Kidney epithelial cell (primary cell): ENCODE results near the gene LINC00237. TPM values are rescaled to one million over a fixed set of nuclear protein-coding genes. Genes with fewer than 3 reads are reported as not detected.

Experiments used
- DNase-seq: peaks from one replicate; pipeline ENCODE4 v3.0.0-alpha.2; 2010; ENCODE audit warnings: low read depth
- H3K27me3 ChIP-seq: 2 replicates; pipeline ENCODE4 v1.6.0; 2011; ENCODE audit warnings: low read length; ENCODE audit not compliant: control insufficient read depth, insufficient read depth
- H3K36me3 ChIP-seq: 2 replicates; pipeline ENCODE4 v1.5.1; 2011; ENCODE audit warnings: low read length; ENCODE audit not compliant: control insufficient read depth, insufficient read depth
- H3K4me3 ChIP-seq: 2 replicates; pipeline ENCODE4 v1.5.1; 2011; ENCODE audit warnings: low read depth, mild to moderate bottlenecking, control low read depth, low read length
- CTCF ChIP-seq: IDR thresholded peaks from 2 replicates; pipeline ENCODE4 v1.5.1; 2011; ENCODE audit warnings: mild to moderate bottlenecking, moderate library complexity, low read length, control low read depth, inconsistent platforms; ENCODE audit not compliant: insufficient read depth, poor library complexity, severe bottlenecking
- total RNA-seq: library from RNA; depleted of rRNA; stranded (reverse); fragments of >200 nt; gene quantifications from 2 replicates; pipeline ENCODE4 v1.2.3, GENCODE V29; 2015

LINC00237 gene
- total RNA-seq, 1 donor from 2014 or later = not detected

DNA sequence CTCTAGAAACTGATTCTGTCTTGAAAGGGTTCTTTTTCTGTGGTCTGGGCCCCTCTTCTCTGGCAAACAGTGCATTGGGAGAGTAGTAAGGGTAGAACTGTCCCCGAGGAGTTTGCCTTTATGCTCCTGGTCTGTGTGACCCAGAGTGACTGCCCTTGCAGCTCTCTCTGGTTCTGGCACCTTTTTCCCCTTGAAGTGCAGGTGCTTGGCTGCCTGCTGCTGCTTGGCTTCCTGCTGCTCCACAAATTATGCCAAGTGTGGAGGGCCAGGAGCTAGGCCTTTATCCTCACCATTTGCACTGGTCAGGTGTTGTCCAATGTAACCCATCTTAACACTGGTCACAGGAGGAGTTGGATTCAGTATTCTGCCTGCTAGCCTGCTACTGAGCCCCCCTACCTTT is 30.9 kb upstream of the LINC00237 start:
- no peaks in the 10 kb centered on the region for H3K36me3 ChIP-seq
- no peak for TF ChIP-seq CTCF
- no peak overlapping the region for H3K4me3 ChIP-seq
- DNase-seq = no peak
- no peaks in the 10 kb centered on the region for H3K27me3 ChIP-seq

GRCh38 chr20:21136015-21136732 is 30.0 kb upstream of the LINC00237 start:
- Histone ChIP-seq H3K4me3 (no peak overlapping the region), H3K36me3 (no peaks in the 10 kb centered on the region), H3K27me3 (no peaks in the 10 kb centered on the region)
- TF ChIP-seq CTCF = no peak
- no peak for DNase-seq

GRCh38 chr20:21134883-21135493 is 28.8 kb upstream of the LINC00237 start:
- no peak for TF ChIP-seq CTCF
- no peak for DNase-seq
- Histone ChIP-seq H3K27me3 (no peaks in the 10 kb centered on the region), H3K36me3 (no peaks in the 10 kb centered on the region), H3K4me3 (no peak overlapping the region)

DNA sequence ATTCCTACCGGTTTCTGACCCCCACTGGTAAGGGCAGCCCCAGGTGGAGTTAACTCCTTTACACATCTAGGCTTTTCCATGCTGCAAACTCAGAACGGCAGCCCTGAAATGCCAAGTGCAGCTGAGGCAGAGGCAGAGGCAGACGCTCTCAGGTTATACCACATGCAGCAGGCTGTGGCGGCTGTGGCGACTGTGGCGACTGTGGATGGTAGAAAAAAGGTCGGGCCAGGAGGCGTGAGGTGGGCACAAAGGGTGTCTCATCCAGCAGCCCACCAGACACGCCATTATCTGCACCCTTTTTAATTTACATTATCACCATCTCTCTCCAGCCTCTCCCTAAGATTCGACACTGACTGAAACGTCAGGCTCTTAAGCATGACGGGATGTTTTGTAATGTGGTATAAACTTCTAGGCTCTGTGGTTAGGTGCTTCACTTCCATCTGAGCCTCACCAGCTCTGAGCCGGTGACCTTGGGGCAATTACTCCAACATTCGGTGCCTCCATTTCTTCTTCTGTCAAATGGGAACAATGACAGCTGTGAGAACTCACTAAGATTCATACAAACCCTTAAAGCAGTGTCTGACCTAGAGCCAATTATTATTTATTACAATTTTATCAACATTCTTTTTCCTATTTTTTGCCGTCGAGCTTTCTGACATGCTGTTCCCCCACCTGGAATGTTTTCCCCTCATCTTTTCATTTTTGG is 27.9 kb upstream of the LINC00237 start:
- H3K36me3 ChIP-seq = no peaks in the 10 kb centered on the region
- TF ChIP-seq CTCF = no peak
- no peaks in the 10 kb centered on the region for H3K27me3 ChIP-seq
- DNase-seq = no peak
- no peak overlapping the region for H3K4me3 ChIP-seq

DNA sequence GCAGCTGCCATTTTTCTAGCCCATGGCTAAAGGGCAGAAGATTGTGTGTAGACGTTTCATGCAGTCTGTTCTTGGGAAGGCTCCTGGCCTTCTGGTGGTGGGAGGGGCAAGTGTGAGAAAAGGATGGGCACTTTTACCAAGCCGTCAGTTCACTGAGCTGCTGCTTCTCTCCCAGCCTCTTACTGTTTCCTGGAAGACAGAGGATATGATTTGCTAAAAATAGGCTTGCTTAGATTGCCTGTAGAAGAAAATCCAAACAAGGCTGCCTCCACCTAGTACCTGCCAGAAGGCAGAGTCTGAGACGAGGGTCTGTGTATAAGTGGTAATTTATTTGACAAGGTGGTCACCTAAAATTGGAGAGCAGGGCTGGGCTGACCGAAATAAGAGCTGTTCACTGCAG is 27.2 kb upstream of the LINC00237 start:
- no peak for DNase-seq
- Histone ChIP-seq H3K27me3 (no peaks in the 10 kb centered on the region), H3K36me3 (no peaks in the 10 kb centered on the region), H3K4me3 (no peak overlapping the region)
- no peak for TF ChIP-seq CTCF
